ENCODE results near the gene IGBP1. TPM values are rescaled to one million over a fixed set of nuclear protein-coding genes. Genes with fewer than 3 reads are reported as not detected.
A peak's percentile ranks its signal among the peaks of the same experiment; 100 is the strongest.

IGBP1 gene
- total and polyA plus RNA-seq, 10 of the 15 experiments (the other 5 are each of a cell fraction or from before 2014, with no cell fraction given): 29.7 to 120 (median 58.7) TPM

GRCh38 chrX:70133303-70134115 lies at the start of gene IGBP1 (continued):
- TF ChIP-seq ZNF24 (IDR thresholded peaks at IDR 0.05) (no peak), CBX5 (IDR thresholded peaks at IDR 0.05; ENCODE audit: low read depth) (0 out of 2 replicates have a peak, but pooled peaks have one; percentile 24), YY1 (IDR thresholded peaks at IDR 0.05; ENCODE audit: low read depth, low read length) (peak; percentile 95), POLR2A (IDR thresholded peaks at IDR 0.05; ENCODE audit: low read depth, low read length) (peak; percentile 82), SMAD5 (IDR thresholded peaks at IDR 0.05; ENCODE audit: low read depth) (0 out of 2 replicates have a peak, but pooled peaks have one; percentile 43), HDAC2 (IDR thresholded peaks at IDR 0.05) (no peak), RB1 (IDR thresholded peaks at IDR 0.05; ENCODE audit: borderline replicate concordance) (0 out of 2 replicates have a peak, but pooled peaks have one; percentile 51), CHD2 (IDR thresholded peaks at IDR 0.05; ENCODE audit: borderline replicate concordance, low read depth, low read length) (0 out of 2 replicates have a peak, but pooled peaks have one; percentile 15), GATAD2B (conservative IDR thresholded peaks at IDR 0.05; ENCODE audit: low read depth) (peak; percentile 51; the same call in 1 of the 2 replicates), PBX3 (IDR thresholded peaks at IDR 0.05; ENCODE audit: insufficient replicate concordance, low read depth, low read length) (no peak), RAD21 (IDR thresholded peaks at IDR 0.05; ENCODE audit: insufficient read depth, low read depth, low read length) (no peak), SKIL (IDR thresholded peaks at IDR 0.05; ENCODE audit: low read depth, poor library complexity, severe bottlenecking) (no peak), CBX3 (IDR thresholded peaks at IDR 0.05; ENCODE audit: borderline replicate concordance, low read depth) (no peak), SMARCA5 (IDR thresholded peaks at IDR 0.05) (peak; percentile 55; the same call in 1 of the 2 replicates), SMAD1 (IDR thresholded peaks at IDR 0.05; ENCODE audit: low read depth, partially characterized antibody) (peak; percentile 51), NRF1 (conservative IDR thresholded peaks at IDR 0.05; ENCODE audit: low read depth, low read length) (no peak), STAT1 (conservative IDR thresholded peaks at IDR 0.05) (no peak), RUNX3 (IDR thresholded peaks at IDR 0.05; ENCODE audit: low read length) (peak; percentile 82), TCF12 (IDR thresholded peaks at IDR 0.05; ENCODE audit: low read depth, low read length) (no peak), NR2F1 (conservative IDR thresholded peaks at IDR 0.05) (0 out of 2 replicates have a peak, but pooled peaks have one; percentile 12), ATF7 (IDR thresholded peaks at IDR 0.05; ENCODE audit: low read depth) (peak; percentile 68; the same call in 1 of the 2 replicates), EGR1 (IDR thresholded peaks at IDR 0.05; ENCODE audit: borderline replicate concordance in 1 of 2, low read depth in 2 of 2, low read length in 2 of 2) (peak in 1 of 2 experiments; percentile 69; a peak in 2 of 3 replicates), BMI1 (IDR thresholded peaks at IDR 0.05; ENCODE audit: borderline replicate concordance) (0 out of 2 replicates have a peak, but pooled peaks have one; percentile 16), NR2C1 (IDR thresholded peaks at IDR 0.05) (peak; percentile 95), TAF1 (IDR thresholded peaks at IDR 0.05; ENCODE audit: borderline replicate concordance, low read depth, low read length) (peak; percentile 90), CREM (IDR thresholded peaks at IDR 0.05; ENCODE audit: low read depth) (0 out of 2 replicates have a peak, but pooled peaks have one; percentile 7), ELK1 (IDR thresholded peaks at IDR 0.05; ENCODE audit: low read depth, low read length) (peak; percentile 70; the same call in 1 of the 2 replicates), IKZF2 (IDR thresholded peaks at IDR 0.05) (peak in 1 of 2 experiments; percentile 53; a peak in 2 of 4 replicates), SIX5 (IDR thresholded peaks at IDR 0.05; ENCODE audit: low read depth, low read length, severe bottlenecking) (no peak)

All from GM12878 (cell line).